ENCODE data around the gene EPB41L1. TPM values are rescaled to one million over a fixed set of nuclear protein-coding genes. Genes with fewer than 3 reads are reported as not detected.
A peak's percentile ranks its signal among the peaks of the same experiment; 100 is the strongest.

EPB41L1 gene
- total RNA-seq, 1 donor from 2014 or later = 16.7 TPM

DNA sequence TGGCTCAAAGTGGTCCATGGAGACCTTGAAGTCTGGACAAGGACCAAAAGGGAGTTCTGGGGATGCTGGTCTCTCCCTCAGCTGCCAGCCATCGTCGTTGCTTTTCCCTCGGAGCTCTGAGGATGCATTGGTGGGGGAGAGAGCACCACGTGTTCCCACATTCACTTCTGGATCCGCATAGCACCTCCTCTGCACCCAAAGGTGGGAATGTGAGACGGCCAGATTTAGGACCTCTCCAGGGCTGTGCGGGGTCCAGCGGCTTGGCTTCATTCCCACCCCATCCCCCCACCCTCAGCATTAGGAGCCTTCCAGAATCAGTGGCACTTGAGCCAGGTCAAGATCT is 1.1 kb downstream of the EPB41L1 start:
- H3K27me3 ChIP-seq = no peaks in the 10 kb centered on the region
- H3K9me3 ChIP-seq = no peaks in the 10 kb centered on the region
- H3K4me1 ChIP-seq = peaks cover 0 to 21% of the 10 kb centered on the region in 2 donors
- intact Hi-C loops (cut with DNase I) = loop anchor here (5.0 kb wide), 1 partner anchor 93 kb away; no protein-coding TSS in a partner anchor
- peak overlapping the region; percentile 77 to 94 for H3K27ac ChIP-seq
- TF ChIP-seq, protein P1, sequence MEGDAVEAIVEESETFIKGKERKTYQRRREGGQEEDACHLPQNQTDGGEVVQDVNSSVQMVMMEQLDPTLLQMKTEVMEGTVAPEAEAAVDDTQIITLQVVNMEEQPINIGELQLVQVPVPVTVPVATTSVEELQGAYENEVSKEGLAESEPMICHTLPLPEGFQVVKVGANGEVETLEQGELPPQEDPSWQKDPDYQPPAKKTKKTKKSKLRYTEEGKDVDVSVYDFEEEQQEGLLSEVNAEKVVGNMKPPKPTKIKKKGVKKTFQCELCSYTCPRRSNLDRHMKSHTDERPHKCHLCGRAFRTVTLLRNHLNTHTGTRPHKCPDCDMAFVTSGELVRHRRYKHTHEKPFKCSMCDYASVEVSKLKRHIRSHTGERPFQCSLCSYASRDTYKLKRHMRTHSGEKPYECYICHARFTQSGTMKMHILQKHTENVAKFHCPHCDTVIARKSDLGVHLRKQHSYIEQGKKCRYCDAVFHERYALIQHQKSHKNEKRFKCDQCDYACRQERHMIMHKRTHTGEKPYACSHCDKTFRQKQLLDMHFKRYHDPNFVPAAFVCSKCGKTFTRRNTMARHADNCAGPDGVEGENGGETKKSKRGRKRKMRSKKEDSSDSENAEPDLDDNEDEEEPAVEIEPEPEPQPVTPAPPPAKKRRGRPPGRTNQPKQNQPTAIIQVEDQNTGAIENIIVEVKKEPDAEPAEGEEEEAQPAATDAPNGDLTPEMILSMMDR (IDR thresholded peaks at IDR 0.05) = no peak
- H3K4me3 ChIP-seq = peak overlapping the region; percentile 65 to 91
- no peaks in the 10 kb centered on the region for H3K36me3 ChIP-seq
- no peak for DNase-seq (ENCODE audit: low spot score in 2 of 2)

DNA sequence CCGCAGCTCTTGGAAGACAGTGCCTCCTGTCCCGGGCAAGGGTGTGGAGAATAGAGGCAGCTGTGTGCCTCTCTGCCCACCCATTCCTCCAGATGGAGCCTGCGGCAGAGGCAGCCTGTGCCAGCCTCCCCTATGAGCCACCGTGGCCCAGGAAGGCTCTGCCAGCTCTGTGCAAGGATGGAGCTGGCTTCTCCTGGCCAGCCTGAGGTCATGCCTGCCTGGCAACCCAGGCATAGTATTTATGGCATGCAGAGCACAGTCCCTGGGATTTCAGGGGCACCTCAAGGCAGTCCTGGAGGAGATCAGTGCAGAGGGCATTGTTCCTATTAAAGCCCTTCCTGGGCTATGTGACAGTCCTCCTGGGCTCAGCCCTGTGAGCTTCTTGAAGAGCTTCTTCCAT is 1.5 kb downstream of the EPB41L1 start:
- Histone ChIP-seq H3K36me3 (no peaks in the 10 kb centered on the region), H3K27me3 (no peaks in the 10 kb centered on the region), H3K4me3 (peak overlapping the region in 1 of 2 donors; percentile 91), H3K27ac (peak overlapping the region; percentile 20 to 94), H3K9me3 (no peaks in the 10 kb centered on the region), H3K4me1 (peaks cover 0 to 21% of the 10 kb centered on the region in 2 donors)
- DNase-seq (ENCODE audit: low spot score in 2 of 2) = no peak
- intact Hi-C loops (cut with DNase I) = loop anchor here (5.0 kb wide), 1 partner anchor 94 kb away; no protein-coding TSS in a partner anchor
- TF ChIP-seq, protein P1 (IDR thresholded peaks at IDR 0.05) = no peak

DNA sequence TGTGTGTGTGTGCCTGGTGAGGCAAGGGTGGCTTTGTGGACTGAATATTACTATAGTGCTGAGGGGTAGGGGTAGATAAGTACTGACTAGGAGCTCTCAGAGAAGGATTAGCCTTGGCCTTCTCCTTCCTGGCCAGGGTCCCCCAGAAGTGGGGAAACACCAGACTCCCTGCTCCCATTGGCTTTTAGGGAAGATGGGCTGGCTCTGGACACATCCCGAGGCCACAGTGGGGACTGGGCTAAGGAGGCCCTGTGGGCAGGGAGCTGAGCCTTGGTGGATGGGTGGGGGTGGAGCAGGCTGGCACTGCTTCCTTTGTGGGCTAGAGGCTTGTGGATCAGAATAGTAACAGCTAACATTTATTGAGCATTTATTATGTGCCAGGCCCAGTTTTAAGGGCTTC is 3.1 kb downstream of the EPB41L1 start:
- TF ChIP-seq, protein P1 (IDR thresholded peaks at IDR 0.05) = no peak
- intact Hi-C loops (cut with DNase I) = loop anchor here (5.0 kb wide), 1 partner anchor 95 kb away; no protein-coding TSS in a partner anchor
- Histone ChIP-seq H3K4me3 (no peak overlapping the region), H3K27ac (no peak overlapping the region), H3K27me3 (no peaks in the 10 kb centered on the region), H3K9me3 (no peaks in the 10 kb centered on the region), H3K4me1 (peaks cover 0 to 23% of the 10 kb centered on the region in 2 donors), H3K36me3 (no peaks in the 10 kb centered on the region)
- DNase-seq (ENCODE audit: low spot score in 2 of 2) = no peak

DNA sequence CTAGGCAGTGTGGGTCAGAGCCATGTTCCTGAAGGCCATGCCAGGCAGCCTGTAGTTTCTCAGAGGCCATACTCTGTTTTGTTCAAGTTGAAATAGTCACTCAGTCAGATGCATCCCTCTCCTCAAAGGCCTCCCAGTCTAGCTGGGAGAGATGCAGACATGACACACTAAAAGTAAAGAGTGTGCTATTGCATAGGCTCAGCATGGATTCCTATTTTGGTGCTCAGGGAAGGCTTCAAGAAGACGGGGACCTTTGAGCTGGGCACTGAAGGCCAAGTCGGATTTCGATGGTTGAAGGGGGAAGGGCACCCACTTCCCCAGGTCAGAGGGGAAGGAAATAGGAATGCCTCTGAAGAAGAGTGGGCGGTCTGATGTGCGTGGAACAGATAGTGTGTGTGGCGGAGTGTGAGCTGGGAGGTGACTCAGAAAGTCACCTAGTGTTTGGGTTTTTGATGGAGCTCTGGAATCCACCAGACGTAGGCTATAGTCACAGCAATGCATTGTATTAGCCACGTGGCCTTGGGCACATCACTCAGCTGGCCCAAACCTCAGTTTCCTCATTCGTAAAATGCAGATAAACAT is 3.7 kb downstream of the EPB41L1 start:
- Histone ChIP-seq H3K9me3 (no peaks in the 10 kb centered on the region), H3K4me3 (no peak overlapping the region), H3K27me3 (no peaks in the 10 kb centered on the region), H3K36me3 (no peaks in the 10 kb centered on the region), H3K4me1 (peaks cover 0 to 26% of the 10 kb centered on the region in 2 donors), H3K27ac (no peak overlapping the region)
- no peak for DNase-seq (ENCODE audit: low spot score in 2 of 2)
- TF ChIP-seq, protein P1 (IDR thresholded peaks at IDR 0.05) = no peak
- intact Hi-C loops (cut with DNase I) = loop anchor here (5.0 kb wide), 1 partner anchor 96 kb away; no protein-coding TSS in a partner anchor

DNA sequence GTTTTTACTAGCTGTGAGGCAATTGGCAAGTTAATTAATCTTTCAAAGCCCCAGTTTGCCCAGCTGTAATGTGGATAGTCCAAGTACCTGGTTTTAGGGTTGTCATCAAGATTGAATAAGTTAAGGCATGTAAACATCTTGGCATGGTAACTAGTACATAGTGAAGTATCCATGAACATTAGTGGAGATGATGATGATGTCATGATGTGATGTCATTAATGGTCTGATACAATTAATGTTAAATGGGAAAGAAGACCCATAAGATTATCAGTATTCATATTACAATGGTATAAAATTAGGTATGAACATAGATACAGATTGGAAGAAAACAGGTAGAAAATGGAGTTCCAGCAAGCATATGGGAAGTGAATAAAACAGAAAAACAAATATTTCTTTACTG is 5.3 kb downstream of the EPB41L1 start:
- Histone ChIP-seq H3K27ac (no peak overlapping the region), H3K4me3 (no peak overlapping the region), H3K36me3 (no peaks in the 10 kb centered on the region), H3K27me3 (no peaks in the 10 kb centered on the region), H3K4me1 (peaks cover 0 to 21% of the 10 kb centered on the region in 2 donors), H3K9me3 (no peaks in the 10 kb centered on the region)
- no peak for DNase-seq (ENCODE audit: low spot score in 2 of 2)
- intact Hi-C loops (cut with DNase I) = loop anchor here (2.0 to 5.0 kb wide), 2 partner anchors 39 to 98 kb away; no protein-coding TSS in a partner anchor
- TF ChIP-seq, protein P1 (IDR thresholded peaks at IDR 0.05) = no peak

Data from ascending aorta (tissue), 2 donors.